KMS-11 (cell line): Measurements from ENCODE around the gene DDAH1.

Experiments used
- H2AFZ ChIP-seq: fragments of 200-600 bp; sonication (generic); 2 replicates; pipeline ENCODE4 v1.6.1; 2016; ENCODE audit warnings: antibody characterized with exemption, mixed run types, low read depth
- H3K27ac ChIP-seq: fragments of 200-600 bp; sonication (generic); 2 replicates; pipeline ENCODE4 v1.6.1; 2016; ENCODE audit warnings: mild to moderate bottlenecking, mixed run types
- H3K27me3 ChIP-seq: fragments of 200-600 bp; sonication (generic); 2 replicates; pipeline ENCODE4 v1.6.1; 2017; ENCODE audit warnings: mild to moderate bottlenecking, low read depth, mixed run types, moderate library complexity; ENCODE audit not compliant: insufficient read depth
- H3K36me3 ChIP-seq: fragments of 200-600 bp; sonication (generic); 2 replicates; pipeline ENCODE4 v1.6.1; 2017; ENCODE audit warnings: mild to moderate bottlenecking, mixed run types; ENCODE audit not compliant: insufficient read depth
- H3K4me1 ChIP-seq: fragments of 200-600 bp; sonication (generic); 2 replicates; pipeline ENCODE4 v1.6.1; 2016; ENCODE audit warnings: mild to moderate bottlenecking, low read depth, mixed run types; ENCODE audit not compliant: poor library complexity, severe bottlenecking
- H3K4me2 ChIP-seq: fragments of 200-600 bp; sonication (generic); 2 replicates; pipeline ENCODE4 v1.7.0; 2016; ENCODE audit warnings: mild to moderate bottlenecking, mixed run types
- H3K4me3 ChIP-seq: fragments of 200-600 bp; sonication (generic); IDR thresholded peaks from 2 replicates; pipeline ENCODE4 v1.6.1; 2017; ENCODE audit warnings: low read depth, low read length, mixed read lengths; ENCODE audit not compliant: insufficient read depth
- H3K79me2 ChIP-seq: fragments of 200-600 bp; sonication (generic); 2 replicates; pipeline ENCODE4 v1.6.1; 2016; ENCODE audit warnings: low read depth, mixed run types; ENCODE audit not compliant: insufficient read depth
- H3K9ac ChIP-seq: fragments of 200-600 bp; sonication (generic); 2 replicates; pipeline ENCODE4 v1.6.1; 2016; ENCODE audit warnings: mild to moderate bottlenecking, mixed run types
- H4K20me1 ChIP-seq: fragments of 200-600 bp; sonication (generic); 2 replicates; pipeline ENCODE4 v1.6.1; 2016; ENCODE audit warnings: mild to moderate bottlenecking, mixed run types; ENCODE audit not compliant: insufficient read depth
- CTCF ChIP-seq: fragments of 200-600 bp; sonication (generic); conservative IDR thresholded peaks from 2 replicates; pipeline ENCODE4 v1.6.1; 2017; ENCODE audit warnings: low read depth, mild to moderate bottlenecking, antibody characterized with exemption, low read length, moderate library complexity, mixed read lengths

DDAH1 gene

DNA sequence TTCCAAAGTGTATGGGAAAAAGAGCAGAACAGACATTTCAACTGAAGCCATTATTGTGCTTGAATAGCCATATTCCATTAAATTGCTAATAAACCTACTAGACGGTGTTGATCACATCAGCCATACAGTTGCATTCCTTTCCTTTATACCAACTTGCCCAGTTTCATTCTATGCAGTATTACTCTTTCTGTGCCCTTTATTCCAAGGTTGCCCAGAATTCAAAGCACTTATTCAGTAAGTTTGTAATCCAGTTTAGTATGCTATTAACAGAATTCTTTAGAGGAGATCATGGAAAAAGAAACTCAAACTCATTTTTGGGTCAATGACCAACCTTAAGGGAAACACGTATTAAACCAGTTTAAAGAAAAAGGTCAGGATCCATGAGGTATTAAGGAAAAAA, 89.5 kb downstream of the DDAH1 start:
- no peak overlapping the region for H3K27ac ChIP-seq
- no peak overlapping the region for H2AFZ ChIP-seq
- H3K36me3 ChIP-seq: no peaks in the 10 kb centered on the region
- no peaks in the 10 kb centered on the region for H3K79me2 ChIP-seq
- no peaks in the 10 kb centered on the region for H4K20me1 ChIP-seq
- H3K4me3 ChIP-seq: no peak overlapping the region
- no peak overlapping the region for H3K9ac ChIP-seq
- no peak overlapping the region for H3K4me2 ChIP-seq
- TF ChIP-seq CTCF: no peak
- H3K27me3 ChIP-seq: no peaks in the 10 kb centered on the region
- no peaks in the 10 kb centered on the region for H3K4me1 ChIP-seq

DNA sequence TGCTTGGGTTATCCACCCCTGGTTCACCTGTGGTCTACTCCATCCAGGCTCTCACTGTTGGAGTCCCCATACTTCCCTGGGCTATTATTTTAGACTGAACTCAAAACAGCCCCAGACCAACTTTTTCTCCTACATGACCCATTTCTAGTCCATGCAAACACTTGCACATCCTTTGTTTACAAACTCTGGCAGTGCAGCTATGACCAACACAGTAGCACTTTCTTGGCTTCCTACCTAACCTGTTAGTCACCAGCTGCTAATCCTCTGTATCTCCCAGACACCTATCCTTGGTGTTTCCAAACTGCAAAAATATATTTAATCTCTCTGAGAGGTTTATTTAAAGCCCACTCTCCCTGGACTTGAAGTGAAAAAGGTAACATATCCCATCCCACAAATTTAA, 90.8 kb downstream of the DDAH1 start:
- no peak for TF ChIP-seq CTCF
- Histone ChIP-seq H3K36me3 (no peaks in the 10 kb centered on the region), H3K4me2 (no peak overlapping the region), H3K4me3 (no peak overlapping the region), H4K20me1 (no peaks in the 10 kb centered on the region), H3K79me2 (no peaks in the 10 kb centered on the region), H2AFZ (no peak overlapping the region), H3K27ac (no peak overlapping the region), H3K4me1 (no peaks in the 10 kb centered on the region), H3K9ac (no peak overlapping the region), H3K27me3 (no peaks in the 10 kb centered on the region)

GRCh38 chr1:85373378-85373708, 91.6 kb downstream of the DDAH1 start:
- H3K9ac ChIP-seq: no peak overlapping the region
- H2AFZ ChIP-seq: no peak overlapping the region
- no peak overlapping the region for H3K27ac ChIP-seq
- no peaks in the 10 kb centered on the region for H3K79me2 ChIP-seq
- no peaks in the 10 kb centered on the region for H3K36me3 ChIP-seq
- H3K27me3 ChIP-seq: no peaks in the 10 kb centered on the region
- no peaks in the 10 kb centered on the region for H4K20me1 ChIP-seq
- H3K4me2 ChIP-seq: no peak overlapping the region
- H3K4me1 ChIP-seq: no peaks in the 10 kb centered on the region
- H3K4me3 ChIP-seq: no peak overlapping the region
- TF ChIP-seq CTCF: no peak

GRCh38 chr1:85372683-85373377, 92.1 kb downstream of the DDAH1 start:
- Histone ChIP-seq H3K4me3 (no peak overlapping the region), H2AFZ (no peak overlapping the region), H3K9ac (no peak overlapping the region), H3K79me2 (no peaks in the 10 kb centered on the region), H3K4me2 (no peak overlapping the region), H3K27me3 (no peaks in the 10 kb centered on the region), H3K27ac (no peak overlapping the region), H3K4me1 (no peaks in the 10 kb centered on the region), H3K36me3 (no peaks in the 10 kb centered on the region), H4K20me1 (no peaks in the 10 kb centered on the region)
- no peak for TF ChIP-seq CTCF
